H1 (cell line): Measurements from ENCODE around the gene OLFM1. TPM values are rescaled to one million over a fixed set of nuclear protein-coding genes. Genes with fewer than 3 reads are reported as not detected.

Experiments used
- SRF ChIP-seq: IDR thresholded peaks from 2 replicates; pipeline ENCODE4 v1.6.1; 2011; ENCODE audit warnings: mild to moderate bottlenecking, low read depth, low read length, moderate library complexity
- polyA plus RNA-seq, 7 experiments: library from polyadenylated mRNA; depleted of rRNA in 3 of 7; stranded (reverse) in 5 of 7; unstranded in 2 of 7; fragments of >200 nt in 5 of 7; fragments of 200-250 nt in 2 of 7; gene quantifications; 1 replicate in 5 of 7; 2 replicates in 1 of 7; 4 replicates in 1 of 7; pipeline versions ENCODE4 v1.2.1 to v1.2.3, GENCODE V29; 2011 to 2013; ENCODE audit warnings: missing spikeins in 2 of 7, mixed read lengths in 2 of 7
- total RNA-seq: library from RNA; stranded (reverse); fragmentation: NEBNext Ultra II Directional; extraction: Animal tissue kit (Norgen Biotek cat#: 25700); gene quantifications from 2 replicates; pipeline ENCODE4 v1.2.1, GENCODE V29; 2021

Gene OLFM1
- total and polyA plus RNA-seq, 2 of the 8 experiments (the other 6 are each of a cell fraction or from before 2014, with no cell fraction given): 53.0 to 53.4 TPM

GRCh38 chr9:135081264-135081660 lies 6.2 kb upstream of the OLFM1 start (continued):
- TF ChIP-seq SRF: no peak
